Stimulated activated CD4-positive, alpha-beta T cell treated with anti-CD3 and anti-CD28 coated beads, Interleukin-15, amount 100 ng/mL, for 1 hour (primary cell): Measurements from ENCODE around the gene EYA2.

Source experiments
- DNase-seq, 2 donors: peaks; one replicate each; pipeline ENCODE4 v3.0.0-alpha.2; 2020; ENCODE audit warnings: low read depth in 1 of 2, low spot score in 1 of 2

Gene EYA2

GRCh38 chr20:47004179-47004578 is 109.5 kb downstream of the EYA2 start:
- no peak for DNase-seq

- DNase-seq = no peak
Measured at GRCh38 chr20:47007826-47008655, 113.4 kb downstream of the EYA2 start.

- DNase-seq = no peak
Measured at GRCh38 chr20:47008842-47009518, 114.3 kb downstream of the EYA2 start.

GRCh38 chr20:47009784-47010183 is 115.1 kb downstream of the EYA2 start:
- DNase-seq = no peak

GRCh38 chr20:47011984-47012383 is 117.3 kb downstream of the EYA2 start:
- DNase-seq = no peak

- no peak for DNase-seq
Measured at GRCh38 chr20:47013606-47014005, 119.0 kb downstream of the EYA2 start.

- no peak for DNase-seq
Measured at GRCh38 chr20:47016068-47016664, 121.5 kb downstream of the EYA2 start.

- no peak for DNase-seq
Measured at GRCh38 chr20:47018381-47018780, 123.7 kb downstream of the EYA2 start.

- DNase-seq = no peak
Measured at GRCh38 chr20:47019121-47019824, 124.6 kb downstream of the EYA2 start.

GRCh38 chr20:47020231-47020630 is 125.6 kb downstream of the EYA2 start:
- DNase-seq = no peak

GRCh38 chr20:47021850-47022249 is 127.2 kb downstream of the EYA2 start:
- DNase-seq = no peak

- no peak for DNase-seq
Measured at GRCh38 chr20:47024461-47024937, 129.9 kb downstream of the EYA2 start.

- DNase-seq = no peak
Measured at GRCh38 chr20:47027042-47027441, 132.4 kb downstream of the EYA2 start.

GRCh38 chr20:47027456-47027855 is 132.8 kb downstream of the EYA2 start:
- no peak for DNase-seq

- no peak for DNase-seq
Measured at GRCh38 chr20:47028487-47028886, 133.8 kb downstream of the EYA2 start.

GRCh38 chr20:47029845-47030244 is 135.2 kb downstream of the EYA2 start:
- DNase-seq = no peak

GRCh38 chr20:47030271-47030810 is 135.7 kb downstream of the EYA2 start:
- no peak for DNase-seq

- DNase-seq = no peak
Measured at GRCh38 chr20:47031004-47031403, 136.4 kb downstream of the EYA2 start.

GRCh38 chr20:47031821-47032220 is 137.2 kb downstream of the EYA2 start:
- no peak for DNase-seq

GRCh38 chr20:47032933-47033578 is 138.4 kb downstream of the EYA2 start:
- no peak for DNase-seq

- DNase-seq = no peak
Measured at GRCh38 chr20:47033665-47034064, 139.0 kb downstream of the EYA2 start.
